Bronchial epithelial cell (primary cell): ENCODE data around the gene CORO2A. TPM values are rescaled to one million over a fixed set of nuclear protein-coding genes. Genes with fewer than 3 reads are reported as not detected.

Source experiments
- DNase-seq: peaks from one replicate; pipeline ENCODE4 v3.0.0-alpha.2; 2010; ENCODE audit warnings: low read depth
- FAIRE-seq: peaks from 2 replicates; lab custom pipeline; 2011; peaks lifted over from hg19 to GRCh38; lab: Jason Lieb, UNC
- H3K27me3 ChIP-seq: 2 replicates; pipeline ENCODE4 v1.5.1; 2011; ENCODE audit warnings: low read length; ENCODE audit not compliant: control insufficient read depth, insufficient read depth
- H3K36me3 ChIP-seq: 2 replicates; pipeline ENCODE4 v1.5.1; 2011; ENCODE audit warnings: low read length; ENCODE audit not compliant: control insufficient read depth, insufficient read depth
- H3K4me3 ChIP-seq: 2 replicates; pipeline ENCODE4 v1.5.1; 2011; ENCODE audit warnings: mild to moderate bottlenecking, low read depth, low read length, control low read depth
- CTCF ChIP-seq: IDR thresholded peaks from 2 replicates; pipeline ENCODE4 v1.5.1; 2011; ENCODE audit warnings: mild to moderate bottlenecking, moderate library complexity, low read length, control low read depth, inconsistent platforms; ENCODE audit not compliant: insufficient read depth, severe bottlenecking
- total RNA-seq: library from RNA; depleted of rRNA; stranded (reverse); fragments of >200 nt; gene quantifications from 2 replicates; pipeline ENCODE4 v1.2.1, GENCODE V29; 2014

CORO2A gene
- total RNA-seq, 1 donor from 2014 or later = 22.1 TPM

GRCh38 chr9:98100456-98100855, 92.0 kb downstream of the CORO2A start:
- DNase-seq (no peak), FAIRE-seq (no peak)
- no peak for TF ChIP-seq CTCF

GRCh38 chr9:98099898-98100297, 92.5 kb downstream of the CORO2A start:
- no peak for TF ChIP-seq CTCF
- DNase-seq = peak; percentile 84
- FAIRE-seq = peak; percentile 47
- no peaks in the 10 kb centered on the region for H3K27me3 ChIP-seq
- H3K36me3 ChIP-seq = peaks cover 4% of the 10 kb centered on the region
- no peak overlapping the region for H3K4me3 ChIP-seq

More at GRCh38 chr9:98100456-98100855, 92.0 kb downstream of the CORO2A start:
- Histone ChIP-seq H3K36me3 (peaks cover 4% of the 10 kb centered on the region), H3K27me3 (no peaks in the 10 kb centered on the region), H3K4me3 (no peak overlapping the region)

GRCh38 chr9:98099346-98099745, 93.1 kb downstream of the CORO2A start:
- peaks cover 6% of the 10 kb centered on the region for H3K36me3 ChIP-seq
- H3K27me3 ChIP-seq = no peaks in the 10 kb centered on the region
- FAIRE-seq (no peak), DNase-seq (peak; percentile 51)
- no peak overlapping the region for H3K4me3 ChIP-seq
- no peak for TF ChIP-seq CTCF

GRCh38 chr9:98097836-98098235, 94.6 kb downstream of the CORO2A start:
- DNase-seq = peak; percentile 77
- Histone ChIP-seq H3K36me3 (peaks cover 7% of the 10 kb centered on the region), H3K4me3 (no peak overlapping the region), H3K27me3 (no peaks in the 10 kb centered on the region)
- no peak for TF ChIP-seq CTCF
- FAIRE-seq = no peak

- H3K27me3 ChIP-seq = no peaks in the 10 kb centered on the region
- DNase-seq (no peak), FAIRE-seq (no peak)
- TF ChIP-seq CTCF = no peak
- H3K36me3 ChIP-seq = peaks cover 7% of the 10 kb centered on the region
- no peak overlapping the region for H3K4me3 ChIP-seq
Measured at GRCh38 chr9:98096091-98096490, 96.3 kb downstream of the CORO2A start.

GRCh38 chr9:98095401-98095800, 97.0 kb downstream of the CORO2A start:
- DNase-seq (no peak), FAIRE-seq (no peak)
- no peak for TF ChIP-seq CTCF
- H3K36me3 ChIP-seq = peaks cover 7% of the 10 kb centered on the region
- H3K4me3 ChIP-seq = no peak overlapping the region
- no peaks in the 10 kb centered on the region for H3K27me3 ChIP-seq
